Measurements from ENCODE around the gene E2F1.
A peak's percentile ranks its signal among the peaks of the same experiment; 100 is the strongest.

The E2F1 gene

DNA sequence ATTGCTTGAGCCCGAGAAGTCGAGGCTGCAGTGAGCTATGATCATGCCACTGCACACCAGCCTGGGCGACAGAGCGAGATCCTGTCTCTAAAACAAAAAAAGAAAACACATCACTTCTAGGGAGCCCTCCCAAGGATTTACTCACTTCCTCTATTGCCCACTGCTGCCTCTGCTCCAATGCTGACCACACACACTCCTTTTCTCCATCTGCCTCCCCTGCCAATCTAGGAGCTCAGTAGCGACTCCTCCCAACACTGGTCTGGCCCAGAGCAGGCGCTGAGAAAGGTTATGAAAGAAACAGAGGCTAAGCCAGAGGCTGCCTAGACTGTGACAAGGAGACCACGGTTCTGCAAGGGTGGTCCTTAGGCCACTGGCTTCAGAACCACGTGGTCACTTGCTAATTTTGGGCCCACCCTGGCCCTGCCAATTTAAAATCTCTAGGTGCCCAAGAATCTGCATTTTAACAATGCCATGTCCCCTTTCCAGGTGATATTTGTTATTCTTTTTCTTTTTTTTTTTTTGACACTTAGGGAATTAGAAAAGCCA, 1.3 kb upstream of the E2F1 start:
- no peak for DNase-seq (ENCODE audit: low spot score)

DNA sequence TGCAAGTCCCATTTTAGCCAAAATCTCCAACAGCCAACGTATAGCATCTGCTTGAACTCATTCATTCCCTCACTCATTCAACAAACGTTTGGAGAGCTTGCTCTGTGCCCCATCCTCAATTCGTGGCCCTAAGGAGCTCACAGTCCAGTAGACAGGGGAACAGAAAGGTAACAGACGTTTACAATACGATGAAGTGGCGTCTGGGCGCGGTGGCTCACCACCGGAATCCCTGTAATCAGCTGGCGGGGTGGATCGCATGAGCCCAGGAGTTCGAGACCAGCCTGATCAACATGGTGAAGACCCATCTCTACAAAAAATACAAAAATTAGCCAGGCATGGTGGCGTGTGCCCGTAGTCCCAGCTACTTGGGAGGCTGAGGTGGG, 790 bp upstream of the E2F1 start:
- no peak for DNase-seq (ENCODE audit: low spot score)

DNA sequence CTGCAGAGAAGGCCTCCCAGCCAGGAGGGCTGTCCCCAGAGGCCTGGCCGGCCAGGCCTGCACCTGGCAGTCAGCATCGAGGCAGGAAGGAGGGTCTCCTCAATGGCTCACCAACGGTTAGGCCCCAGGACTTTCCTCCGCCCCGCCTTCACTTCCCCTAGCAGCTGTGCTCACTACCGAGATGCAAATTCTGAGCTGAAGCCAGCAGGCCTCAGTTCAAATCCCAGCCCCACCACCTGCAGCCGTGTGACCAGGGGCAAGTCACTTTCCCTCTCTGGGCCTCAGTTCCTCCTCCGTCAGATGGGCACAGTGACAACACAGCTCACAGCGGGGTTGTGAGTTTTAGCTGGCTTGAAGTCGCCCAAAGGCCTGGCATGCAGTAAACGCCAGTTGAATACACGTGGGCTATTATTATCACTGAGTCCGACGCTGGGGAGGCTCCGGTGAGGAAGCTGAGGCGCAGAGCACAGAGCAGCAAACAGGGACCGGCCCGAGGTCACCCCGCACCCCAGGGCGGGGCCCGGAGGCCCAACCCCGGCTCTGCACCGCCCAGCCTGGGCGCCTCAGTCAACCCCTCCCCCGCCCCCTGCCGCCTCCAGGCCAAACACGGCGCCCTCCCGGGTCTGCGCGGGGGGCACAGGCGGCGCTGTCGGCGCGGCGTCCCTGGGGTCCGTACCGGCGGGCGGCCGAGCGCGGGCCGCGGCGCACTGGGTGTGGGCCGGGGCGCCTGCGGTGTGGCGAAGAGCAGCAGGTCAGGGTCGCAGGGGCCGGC, 671 bp downstream of the E2F1 start:
- DNase-seq (ENCODE audit: low spot score): peak; percentile 65

DNA sequence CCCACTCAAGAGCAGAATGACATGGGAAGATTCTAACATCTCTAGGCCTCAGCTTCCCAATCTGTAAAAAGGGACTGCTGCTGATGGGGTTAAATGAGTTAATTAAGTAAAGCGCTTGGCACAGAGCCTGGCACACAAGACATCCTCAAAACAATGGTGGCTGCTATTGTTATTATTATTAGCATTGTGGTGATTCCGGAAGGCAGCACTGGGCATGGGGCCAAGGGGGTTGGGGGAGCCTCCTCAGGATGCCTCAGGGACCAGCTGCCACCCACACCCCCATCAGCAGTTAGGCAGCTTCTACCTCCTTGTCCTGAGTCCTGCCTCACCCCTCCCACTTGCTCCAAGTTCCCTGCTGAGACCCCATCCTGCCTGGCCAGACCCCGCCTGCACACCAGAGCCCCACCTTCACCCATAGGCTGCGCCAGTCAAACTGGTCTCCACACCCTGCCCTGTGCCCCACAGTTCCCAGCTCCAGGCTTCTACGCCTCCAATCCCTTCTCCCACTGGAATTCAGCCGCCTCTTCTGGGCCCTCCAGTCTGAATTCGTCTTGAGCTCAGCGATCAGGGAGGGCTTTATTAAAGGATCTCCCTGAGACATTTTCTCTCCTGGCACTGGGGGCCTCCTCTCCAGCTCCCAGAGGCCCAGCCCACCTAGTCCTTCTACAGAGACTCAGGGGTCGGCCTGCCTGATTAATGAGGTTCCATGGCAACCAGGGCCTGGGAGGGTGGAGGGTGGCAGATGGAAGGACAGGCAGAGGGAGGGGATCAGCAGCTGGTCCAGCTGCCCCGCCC, 1.5 kb downstream of the E2F1 start:
- peak; percentile 87 for DNase-seq (ENCODE audit: low spot score)

DNA sequence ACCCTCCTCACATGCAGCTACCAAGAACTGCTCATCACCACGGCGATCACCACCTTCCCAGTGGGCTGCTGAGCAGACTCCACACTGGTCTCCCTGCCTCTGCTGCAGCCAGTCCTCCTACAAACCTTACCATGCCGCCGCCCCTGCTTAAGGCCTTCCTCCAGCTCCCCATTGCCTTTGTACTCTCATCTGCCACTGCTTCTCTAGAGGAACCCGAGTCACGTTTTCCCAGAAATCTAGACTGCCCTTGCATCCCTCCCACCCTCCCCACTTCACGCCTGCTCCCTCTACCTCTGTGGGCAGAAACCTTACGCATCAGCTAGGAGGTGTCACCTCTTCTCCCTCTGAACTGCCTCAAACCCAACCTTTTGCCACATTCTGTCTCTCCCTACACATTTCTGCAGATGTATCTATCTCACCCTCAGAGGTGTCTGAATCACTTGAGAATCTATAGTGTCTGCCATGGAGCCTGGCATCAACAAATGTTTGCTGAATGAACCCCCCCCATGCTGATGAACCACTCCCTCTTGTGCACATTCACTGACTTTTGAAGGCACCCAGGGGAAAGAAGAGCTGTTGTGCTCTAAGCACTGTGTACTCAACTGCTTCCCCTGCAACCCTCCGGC, 4.3 kb downstream of the E2F1 start:
- DNase-seq (ENCODE audit: low spot score): no peak

DNA sequence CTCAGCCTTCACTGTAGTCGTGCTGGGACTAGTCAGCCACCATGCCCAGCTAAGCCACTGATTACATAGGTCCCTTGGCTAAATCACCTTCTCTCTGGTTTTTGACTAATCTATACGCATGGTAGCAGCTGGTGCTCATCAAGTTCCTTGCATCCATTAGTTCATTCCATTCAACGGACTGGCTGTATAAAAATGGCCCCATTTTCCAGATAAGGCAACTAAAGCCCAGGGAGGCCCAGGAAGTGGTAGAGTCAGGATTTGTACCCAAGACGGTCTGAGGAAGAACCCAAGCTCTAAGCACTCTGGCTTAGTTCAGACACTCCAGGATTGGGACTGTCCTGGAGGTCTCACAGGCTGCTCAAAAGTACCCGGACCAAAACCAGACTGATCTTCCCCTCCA, 4.9 kb downstream of the E2F1 start:
- no peak for DNase-seq (ENCODE audit: low spot score)

DNA sequence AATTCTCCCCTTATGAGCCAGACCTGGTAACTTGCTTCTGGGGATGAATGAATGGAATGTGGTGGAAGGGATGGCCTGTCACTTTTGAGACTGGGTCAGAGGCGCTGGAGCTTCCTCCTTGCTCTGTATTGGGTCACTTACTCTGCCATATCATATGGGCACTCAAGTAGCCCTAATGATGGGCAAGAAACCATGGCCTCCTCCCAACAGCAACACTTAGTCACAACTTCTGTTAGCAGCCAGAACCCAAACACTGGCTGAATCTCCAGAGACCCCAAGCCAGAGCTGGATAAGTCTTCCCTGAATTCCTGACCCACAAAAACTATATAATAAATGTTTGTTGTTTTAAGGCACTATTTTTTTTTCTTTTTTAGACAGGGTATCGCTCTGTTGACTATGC, 5.5 kb downstream of the E2F1 start:
- DNase-seq (ENCODE audit: low spot score): no peak

DNA sequence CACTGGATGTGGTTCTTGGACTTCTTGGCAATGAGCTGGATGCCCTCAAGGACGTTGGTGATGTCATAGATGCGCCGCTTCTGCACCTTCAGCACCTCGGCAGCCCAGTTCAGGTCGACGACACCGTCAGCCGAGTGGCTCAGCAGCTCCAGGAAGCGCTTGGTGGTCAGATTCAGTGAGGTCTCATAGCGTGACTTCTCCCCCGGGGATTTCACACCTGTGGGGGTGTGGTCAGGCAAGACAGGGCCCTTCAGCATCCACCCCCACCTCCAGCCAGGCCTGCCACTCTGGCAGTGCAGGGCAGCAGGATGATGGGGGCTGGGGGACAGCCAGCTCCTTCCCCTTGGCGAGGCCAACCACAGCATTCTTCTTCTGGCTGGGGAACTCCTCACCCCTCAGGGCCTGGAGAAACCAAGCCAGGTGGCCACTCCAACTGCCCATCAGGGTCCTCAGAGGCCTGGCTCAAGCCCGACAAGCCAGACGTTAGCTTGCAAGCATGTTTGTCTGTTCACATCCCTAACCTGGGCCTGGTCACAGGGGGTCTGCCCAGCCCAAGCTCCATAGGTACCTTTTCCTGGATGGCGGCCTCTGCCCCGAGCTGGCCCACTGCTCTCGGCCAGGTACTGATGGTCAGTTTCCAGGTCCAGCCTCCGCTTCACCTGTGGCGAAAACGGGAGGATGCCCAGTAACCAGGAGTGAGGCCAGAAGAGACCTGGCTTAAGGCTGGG, 6.3 kb downstream of the E2F1 start:
- no peak for DNase-seq (ENCODE audit: low spot score)

DNA sequence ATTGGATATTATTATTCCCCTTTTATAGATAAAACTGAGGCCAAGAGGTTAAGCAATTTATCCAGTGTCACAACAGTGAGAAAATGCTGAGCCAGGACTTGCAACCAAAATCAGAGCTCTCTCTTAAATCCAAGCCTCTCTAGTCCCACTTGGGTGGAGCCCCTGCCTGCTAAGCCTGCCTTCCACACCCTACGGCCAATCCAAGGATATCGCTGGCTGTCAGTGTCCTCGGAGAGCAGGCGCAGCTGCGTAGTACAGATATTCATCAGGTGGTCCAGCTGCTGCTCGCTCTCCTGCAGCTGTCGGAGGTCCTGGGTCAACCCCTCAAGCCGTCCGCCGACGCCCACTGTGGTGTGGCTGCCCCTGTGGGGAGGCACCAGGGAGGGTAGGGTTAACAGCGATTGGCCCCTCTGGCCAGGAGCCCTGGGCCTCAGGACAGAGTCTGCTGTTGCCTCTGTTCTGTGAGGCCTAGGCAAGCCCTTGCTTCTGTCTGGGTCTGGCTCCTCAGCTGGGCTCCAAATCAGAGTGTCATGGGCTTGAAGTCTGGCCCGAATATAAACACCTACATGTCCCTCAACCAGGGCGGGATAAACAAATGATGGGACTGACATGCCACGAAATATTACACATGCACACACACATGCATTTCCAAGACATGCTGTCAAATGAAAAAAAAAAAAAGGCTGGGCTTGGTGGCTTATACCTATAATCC, 8.0 kb downstream of the E2F1 start:
- DNase-seq (ENCODE audit: low spot score): no peak

DNA sequence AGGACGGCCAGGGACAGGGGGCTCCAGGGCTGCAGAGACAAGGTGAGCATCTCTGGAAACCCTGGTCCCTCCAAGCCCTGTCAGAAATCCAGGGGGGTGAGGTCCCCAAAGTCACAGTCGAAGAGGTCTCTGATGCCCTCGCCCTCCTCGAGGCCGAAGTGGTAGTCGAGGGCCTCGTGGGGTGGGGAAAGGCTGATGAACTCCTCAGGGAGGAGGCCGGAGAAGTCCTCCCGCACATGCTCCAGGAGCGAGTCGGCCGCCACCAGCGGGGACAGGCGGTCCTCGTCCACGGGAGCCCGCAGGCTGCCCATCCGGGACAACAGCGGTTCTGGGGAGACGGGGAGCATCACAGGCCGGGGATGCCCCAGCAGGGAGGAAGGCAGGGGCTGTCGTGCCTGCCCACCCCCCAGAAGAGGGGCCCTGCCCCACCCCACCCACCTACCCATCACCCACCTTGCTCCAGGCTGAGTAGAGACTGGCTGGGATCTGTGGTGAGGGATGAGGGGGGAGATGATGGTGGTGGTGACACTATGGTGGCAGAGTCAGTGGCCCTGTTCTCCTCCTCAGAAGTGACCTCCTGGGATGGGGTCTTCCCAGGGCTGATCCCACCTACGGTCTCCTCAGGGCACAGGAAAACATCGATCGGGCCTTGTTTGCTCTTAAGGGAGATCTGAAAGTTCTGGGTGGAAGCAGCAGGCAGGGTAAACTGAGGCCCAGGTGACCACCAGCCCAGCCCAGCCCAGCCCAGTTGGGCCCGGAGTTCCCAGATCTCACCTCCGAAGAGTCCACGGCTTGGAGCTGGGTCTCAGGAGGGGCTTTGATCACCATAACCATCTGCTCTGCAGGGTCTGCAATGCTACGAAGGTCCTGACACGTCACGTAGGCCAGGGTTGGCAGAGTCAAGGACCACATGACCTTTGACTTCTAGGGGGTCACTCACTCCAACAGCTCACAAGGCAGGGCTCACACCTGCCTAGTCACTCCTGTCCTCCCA, 9.2 kb downstream of the E2F1 start:
- no peak for DNase-seq (ENCODE audit: low spot score)

DNA sequence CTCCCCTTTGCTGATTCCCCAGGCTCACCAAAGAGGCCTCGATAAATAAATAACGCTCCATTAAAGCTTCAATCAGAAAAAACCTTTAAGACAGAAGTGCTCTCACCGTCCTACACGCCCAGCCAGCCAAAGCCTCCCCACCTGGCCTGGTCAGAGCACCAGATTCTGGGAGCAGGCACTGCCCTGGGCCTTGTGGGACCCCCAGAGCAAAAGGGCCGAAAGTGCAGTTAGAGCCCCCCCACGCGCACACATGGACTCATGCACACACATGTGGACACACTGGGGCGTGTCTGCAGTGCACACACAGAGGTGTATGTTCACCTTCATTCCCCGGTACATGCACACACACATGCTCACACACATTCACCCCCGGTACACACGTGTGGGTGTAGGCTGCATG, 10.1 kb downstream of the E2F1 start:
- no peak for DNase-seq (ENCODE audit: low spot score)

DNA sequence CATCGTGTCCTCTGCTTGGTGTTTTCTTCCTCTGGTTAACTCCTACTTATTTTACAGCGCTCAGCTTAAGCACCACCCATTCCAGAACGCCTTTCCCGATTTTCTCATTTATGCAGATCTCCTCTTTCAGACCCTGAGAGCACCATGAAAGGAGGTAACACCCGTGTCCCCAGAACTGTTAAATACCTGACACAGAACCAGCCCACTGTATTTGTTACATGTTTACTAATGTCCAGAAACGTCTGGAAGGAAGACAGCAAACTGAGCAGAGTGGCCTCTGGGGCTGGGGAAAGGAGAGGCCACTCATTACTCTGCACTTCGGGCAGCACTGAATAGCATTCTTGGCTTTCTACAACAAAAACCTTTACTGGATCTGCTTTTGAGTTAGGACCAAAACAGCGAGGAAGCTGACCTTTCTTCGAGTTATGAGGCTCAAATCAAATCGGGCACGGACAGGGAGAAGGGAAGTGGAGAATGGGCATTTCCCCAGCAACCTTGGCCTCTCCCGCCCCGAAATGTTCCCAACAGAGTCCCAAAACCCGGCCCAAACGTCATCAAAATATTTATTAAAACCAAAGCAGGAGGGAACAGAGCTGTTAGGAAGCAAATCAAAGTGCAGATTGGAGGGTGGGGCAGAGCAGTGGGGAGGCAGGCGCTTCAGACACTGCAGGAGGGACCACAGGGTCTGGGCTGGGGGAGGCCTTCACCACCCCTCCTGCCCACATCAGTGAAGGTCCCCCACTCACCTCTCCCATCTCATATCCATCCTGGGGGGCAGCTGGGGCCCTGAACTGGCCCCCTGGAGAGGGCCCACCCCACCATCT, 10.8 kb downstream of the E2F1 start:
- DNase-seq (ENCODE audit: low spot score): no peak

DNA sequence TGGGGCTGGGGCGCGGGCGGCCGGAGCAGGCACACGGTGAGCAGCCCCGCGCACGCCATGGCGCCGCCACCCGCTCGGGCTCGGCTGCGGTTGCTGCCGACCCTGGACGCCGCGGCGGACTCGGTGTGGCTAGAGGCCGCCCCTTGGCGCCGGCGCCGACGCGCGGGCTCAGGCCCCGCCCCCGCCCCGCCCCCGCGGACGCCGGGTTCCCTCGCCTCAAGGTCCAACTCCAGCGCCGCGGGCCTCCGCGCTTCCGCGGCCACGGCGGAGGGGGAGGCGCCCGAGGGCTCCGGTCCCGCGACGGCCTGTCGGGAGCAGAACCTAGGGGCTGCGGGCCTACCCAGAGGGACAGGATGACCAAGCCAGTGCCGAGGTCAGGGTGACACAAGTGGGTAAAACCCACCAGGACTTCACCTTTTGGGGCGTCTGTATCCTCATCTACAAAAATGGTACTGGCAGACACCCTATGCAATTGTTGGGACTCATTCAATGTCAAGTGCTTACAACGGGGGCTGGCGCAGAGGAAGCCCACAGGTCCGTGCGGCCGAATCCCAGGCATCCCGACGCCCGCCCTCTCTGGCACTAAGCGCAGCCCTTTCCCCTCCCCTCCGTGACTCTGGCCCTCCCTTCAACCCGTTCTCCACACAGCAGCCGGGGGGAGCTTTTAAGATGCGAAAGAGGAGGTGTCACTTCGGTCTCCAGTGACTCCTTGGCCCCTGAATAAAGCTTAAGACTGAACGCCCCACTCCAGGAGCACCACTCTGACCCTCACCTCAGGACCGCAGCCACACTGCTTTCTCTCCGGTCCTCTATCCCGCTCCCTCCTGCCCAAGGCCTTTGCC, 11.7 kb downstream of the E2F1 start, which contains the start of gene NECAB3:
Gene NECAB3, minus strand, starts transcription at position 135 of the 842 bp plus-strand sequence. Its CDS starts 76 bp downstream, at position 59.
- peak; percentile 95 for DNase-seq (ENCODE audit: low spot score)

DNA sequence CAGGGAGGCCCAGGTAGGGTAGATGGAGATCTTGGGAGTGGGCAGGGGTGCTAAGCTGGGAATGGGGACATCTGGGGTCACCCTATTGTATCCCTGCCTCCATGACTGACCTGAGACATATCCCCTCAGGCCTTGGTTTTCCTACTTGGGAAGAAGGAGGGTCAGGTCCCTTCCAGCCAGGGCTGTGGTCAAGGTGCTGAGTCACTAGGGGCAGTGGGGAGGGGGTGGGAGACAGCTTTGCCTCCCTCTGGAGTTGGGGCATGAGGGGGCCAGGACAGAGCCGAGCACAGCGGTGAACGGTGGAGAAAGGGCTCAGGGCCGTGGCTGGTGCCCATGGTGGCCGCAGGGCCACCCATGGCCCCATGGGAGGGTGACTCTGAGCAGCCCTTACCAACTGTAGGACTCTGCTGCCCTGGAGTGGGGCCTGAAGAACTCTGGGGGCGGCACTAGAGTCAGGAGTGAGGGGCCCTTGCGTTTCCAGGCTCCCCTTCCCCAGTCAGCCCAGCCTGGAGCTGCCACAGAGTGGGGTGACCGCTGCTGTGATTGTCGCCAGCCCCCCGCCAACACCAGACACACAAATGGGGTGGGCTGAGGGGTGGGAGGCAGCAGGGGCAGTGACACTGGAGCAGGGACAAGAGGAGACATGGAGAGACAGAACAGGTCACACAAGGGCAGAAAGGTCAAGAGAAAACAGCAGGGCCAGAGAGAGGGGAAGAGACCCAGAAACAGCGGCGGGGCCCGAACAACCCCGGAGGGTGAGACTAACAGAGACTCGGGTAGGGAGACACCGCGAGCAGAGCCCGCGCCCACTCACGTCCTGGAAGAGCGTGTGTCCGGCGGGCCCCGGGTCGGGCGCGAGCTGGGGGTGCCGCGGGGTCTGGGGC, 12.5 kb downstream of the E2F1 start:
- DNase-seq (ENCODE audit: low spot score): no peak

DNA sequence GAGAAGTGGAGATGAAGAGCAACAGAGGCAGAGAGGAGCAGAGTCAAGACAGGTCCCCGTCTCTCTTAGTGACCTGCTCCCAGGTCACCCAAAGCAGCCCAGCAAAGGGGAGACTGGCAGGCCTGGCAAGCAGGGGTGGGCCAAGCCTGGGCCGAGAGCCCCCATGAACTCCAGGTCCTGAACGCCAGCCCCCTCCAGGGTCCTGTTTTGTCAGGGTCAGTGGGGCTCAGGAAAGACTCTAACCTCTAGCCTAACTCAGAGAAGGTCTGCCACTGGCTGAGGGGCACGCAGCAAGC, 13.1 kb downstream of the E2F1 start:
- DNase-seq (ENCODE audit: low spot score): no peak

DNA sequence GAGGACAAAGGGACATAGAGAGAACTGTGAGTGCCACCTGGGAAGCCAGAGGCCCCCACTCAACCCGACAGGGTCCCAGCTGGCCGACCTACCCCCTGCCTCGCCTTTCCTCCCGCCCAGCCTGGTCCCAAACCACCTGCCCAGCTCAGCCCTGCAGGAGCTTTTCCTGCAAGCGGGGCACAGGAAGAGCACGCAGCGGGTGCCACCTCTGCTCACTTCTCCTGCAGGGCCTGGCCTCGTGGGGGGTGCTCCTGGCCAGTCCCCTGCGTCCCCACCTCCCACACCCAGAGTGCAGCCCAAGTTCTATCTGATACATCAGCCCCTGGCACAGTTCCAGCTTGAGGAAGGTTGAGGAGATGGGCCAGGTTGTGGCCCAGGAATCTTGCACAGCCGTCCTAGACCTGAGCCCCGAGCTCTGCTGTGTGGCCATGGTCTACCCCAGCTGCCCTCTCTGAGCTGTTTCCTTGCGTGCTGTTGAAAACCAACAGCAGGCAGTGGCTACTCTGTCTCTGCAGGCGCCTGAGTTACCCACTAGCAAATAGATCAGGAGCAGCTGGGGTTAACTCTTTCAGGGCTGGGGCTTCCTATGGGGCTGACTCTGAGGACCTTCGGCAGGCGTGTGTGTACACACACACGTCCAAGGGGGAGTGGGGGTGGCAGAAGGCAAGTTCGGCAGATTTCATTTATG, 13.6 kb downstream of the E2F1 start:
- peak; percentile 62 for DNase-seq (ENCODE audit: low spot score)

All from D341Med (cell line).